Mucosa of descending colon (tissue), 3 donors: Measurements from ENCODE around the gene SFMBT2. TPM values are rescaled to one million over a fixed set of nuclear protein-coding genes. Genes with fewer than 3 reads are reported as not detected.
"Not testable (repeated sequence)": the region's sequence is repeated elsewhere in the genome, so short reads cannot be mapped to it uniquely, and the experiment has no call there.

ENCODE experiments used
- ATAC-seq: fragments of 200-7000 bp; cut with Tn5 transposase; one replicate; pipeline ENCODE4 v1.9.1; 2020; ENCODE audit warnings: mild to moderate bottlenecking, moderate library complexity
- DNase-seq, 3 donors: peaks; one replicate each; pipeline ENCODE4 v3.0.0-alpha.2; 2020
- H3K36me3 ChIP-seq: fragments of 200-600 bp; one replicate; pipeline ENCODE4 v1.8.0; 2021; ENCODE audit warnings: low read depth, mild to moderate bottlenecking
- H3K4me1 ChIP-seq: fragments of 200-600 bp; one replicate; pipeline ENCODE4 v1.8.0; 2021; ENCODE audit warnings: low read depth, mild to moderate bottlenecking
- H3K4me3 ChIP-seq: fragments of 200-600 bp; one replicate; pipeline ENCODE4 v1.8.0; 2021; ENCODE audit warnings: mild to moderate bottlenecking
- H3K9me3 ChIP-seq: fragments of 200-600 bp; one replicate; pipeline ENCODE4 v1.8.0; 2021; ENCODE audit warnings: mild to moderate bottlenecking
- intact Hi-C, 2 donors: fragments of 100-400 bp; cut with DNase I in 1 of 2; cut with micrococcal nuclease in 1 of 2; formaldehyde crosslinking; loops; one replicate each; pipeline versions ENCODE4 v1.11.0 to v1.11.1; 2022; cut with DNase I, micrococcal nuclease
- total RNA-seq, 3 donors: library from RNA; stranded (reverse); fragmentation: NEBNext Ultra II Directional in 2 of 3; extraction: Animal tissue kit (Norgen Biotek cat#: 25700) in 2 of 3; gene quantifications; one replicate each; pipeline versions ENCODE4 v1.2.1 to v1.2.4, GENCODE V29; 2021 to 2023
- TF ChIP-seq, protein P1 (sequence below): fragments of 200-600 bp; IDR thresholded peaks from one replicate; pipeline ENCODE4 v1.8.0; 2022; ENCODE audit warnings: antibody characterized with exemption, mild to moderate bottlenecking
- donor health status: DM: no; HTN: no; CAD: no; lungs with moderate emphysema.
- donor health status: DM: no; HTN: no; CAD: no.
- donor health status: DM: no; HTN: yes; CAD: no.

The SFMBT2 gene
- total RNA-seq, 3 donors from 2014 or later: 3.9 to 8.8 (median 5.7) TPM

DNA sequence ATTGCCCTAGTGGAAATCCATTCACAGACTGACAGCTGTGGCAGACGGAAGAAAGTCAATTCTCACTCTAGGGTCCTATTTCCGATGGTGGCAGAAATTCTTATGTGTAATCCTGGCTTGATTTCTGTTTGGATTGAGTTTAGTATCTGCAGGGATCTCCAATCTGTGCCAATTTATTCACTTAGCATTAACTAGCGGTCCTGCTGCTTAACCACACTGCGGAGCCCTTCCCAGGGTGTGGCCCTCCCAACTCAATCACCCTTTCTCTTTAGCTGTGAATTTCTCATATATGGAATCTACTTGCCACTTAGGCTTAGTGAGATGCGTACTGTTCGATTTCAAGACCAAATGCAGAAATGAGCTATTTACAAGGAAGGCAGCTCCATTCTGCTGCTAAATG is 215.7 kb downstream of the SFMBT2 start:
- no peak overlapping the region for H3K4me3 ChIP-seq
- no peaks in the 10 kb centered on the region for H3K9me3 ChIP-seq
- ATAC-seq: no peak
- no peaks in the 10 kb centered on the region for H3K36me3 ChIP-seq
- no peak for DNase-seq
- TF ChIP-seq, protein P1, sequence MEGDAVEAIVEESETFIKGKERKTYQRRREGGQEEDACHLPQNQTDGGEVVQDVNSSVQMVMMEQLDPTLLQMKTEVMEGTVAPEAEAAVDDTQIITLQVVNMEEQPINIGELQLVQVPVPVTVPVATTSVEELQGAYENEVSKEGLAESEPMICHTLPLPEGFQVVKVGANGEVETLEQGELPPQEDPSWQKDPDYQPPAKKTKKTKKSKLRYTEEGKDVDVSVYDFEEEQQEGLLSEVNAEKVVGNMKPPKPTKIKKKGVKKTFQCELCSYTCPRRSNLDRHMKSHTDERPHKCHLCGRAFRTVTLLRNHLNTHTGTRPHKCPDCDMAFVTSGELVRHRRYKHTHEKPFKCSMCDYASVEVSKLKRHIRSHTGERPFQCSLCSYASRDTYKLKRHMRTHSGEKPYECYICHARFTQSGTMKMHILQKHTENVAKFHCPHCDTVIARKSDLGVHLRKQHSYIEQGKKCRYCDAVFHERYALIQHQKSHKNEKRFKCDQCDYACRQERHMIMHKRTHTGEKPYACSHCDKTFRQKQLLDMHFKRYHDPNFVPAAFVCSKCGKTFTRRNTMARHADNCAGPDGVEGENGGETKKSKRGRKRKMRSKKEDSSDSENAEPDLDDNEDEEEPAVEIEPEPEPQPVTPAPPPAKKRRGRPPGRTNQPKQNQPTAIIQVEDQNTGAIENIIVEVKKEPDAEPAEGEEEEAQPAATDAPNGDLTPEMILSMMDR: no peak
- no peaks in the 10 kb centered on the region for H3K4me1 ChIP-seq
- intact Hi-C loops: no loop called here

DNA sequence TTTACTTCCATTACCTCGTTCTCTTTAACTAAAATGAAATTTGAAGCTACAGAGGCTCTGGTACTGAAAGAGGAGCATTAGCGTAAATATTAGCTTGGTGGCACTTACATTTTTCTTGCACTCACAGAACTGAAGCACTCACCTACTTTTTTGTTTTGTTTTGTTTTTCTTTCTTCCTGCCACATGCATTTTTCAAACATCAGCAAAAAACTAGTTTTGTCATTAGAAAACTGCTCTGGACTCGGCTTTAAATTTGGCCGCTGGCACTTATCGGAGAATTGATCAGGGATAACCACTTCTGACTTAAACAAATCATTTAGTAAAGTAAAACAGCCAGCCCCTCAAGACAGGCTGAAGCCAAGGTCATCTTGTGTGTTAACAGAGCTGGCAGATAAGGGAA is 216.3 kb downstream of the SFMBT2 start:
- intact Hi-C loops: no loop called here
- Histone ChIP-seq H3K4me3 (no peak overlapping the region), H3K9me3 (no peaks in the 10 kb centered on the region), H3K4me1 (no peaks in the 10 kb centered on the region), H3K36me3 (no peaks in the 10 kb centered on the region)
- ATAC-seq: no peak
- TF ChIP-seq, protein P1: no peak
- no peak for DNase-seq

DNA sequence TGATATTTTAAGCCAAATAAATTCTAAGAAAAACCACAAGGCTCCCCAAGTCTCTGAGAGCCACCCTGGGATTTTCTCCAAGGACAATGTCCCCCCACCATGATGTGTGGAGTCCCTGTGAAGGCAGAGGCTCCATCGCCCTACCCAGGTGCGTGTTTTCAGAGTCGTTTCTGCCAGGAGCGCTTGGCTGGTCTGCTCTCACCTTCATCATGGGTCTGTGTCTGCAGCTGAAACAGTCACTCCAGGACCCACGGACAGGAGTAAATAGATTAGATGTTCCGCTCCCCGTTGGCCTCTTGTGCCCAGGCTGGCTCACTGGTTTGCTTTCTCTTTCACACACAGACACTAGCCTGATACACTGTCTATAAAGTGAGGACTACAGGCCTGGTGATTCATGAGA is 217.5 kb downstream of the SFMBT2 start:
- Histone ChIP-seq H3K4me1 (no peaks in the 10 kb centered on the region), H3K9me3 (no peaks in the 10 kb centered on the region), H3K36me3 (no peaks in the 10 kb centered on the region), H3K4me3 (no peak overlapping the region)
- ATAC-seq (peak; percentile 18), DNase-seq (no peak)
- TF ChIP-seq, protein P1: no peak
- intact Hi-C loops: no loop called here

DNA sequence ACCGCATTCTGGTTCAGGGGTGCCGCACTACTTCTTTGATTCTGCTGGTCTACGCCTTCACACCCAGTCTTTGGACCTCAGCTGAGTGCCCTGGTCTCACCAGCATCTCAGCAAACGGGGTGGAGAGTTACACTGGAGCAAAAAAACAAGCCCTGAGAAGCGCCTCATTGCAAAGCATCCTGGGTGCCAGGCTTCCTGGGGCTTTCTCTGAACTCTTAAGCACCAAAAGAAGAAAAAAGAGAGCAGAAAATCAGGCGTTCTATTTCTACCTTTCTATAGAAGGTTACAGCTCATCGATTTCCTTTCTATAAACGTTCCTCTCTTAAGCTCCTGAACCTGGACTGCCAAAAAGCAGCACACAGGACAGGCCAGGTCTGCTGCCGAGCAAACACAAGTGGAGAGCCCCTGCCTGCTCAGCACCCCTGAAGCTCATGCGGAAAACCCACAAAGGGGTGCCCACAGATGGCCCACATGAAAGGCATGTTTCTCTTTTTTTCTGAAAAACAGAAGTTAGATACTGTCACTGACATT is 217.9 kb downstream of the SFMBT2 start:
- no peak for DNase-seq
- intact Hi-C loops: no loop called here
- no peak overlapping the region for H3K4me3 ChIP-seq
- TF ChIP-seq, protein P1: no peak
- no peaks in the 10 kb centered on the region for H3K9me3 ChIP-seq
- ATAC-seq: peak; percentile 24
- no peaks in the 10 kb centered on the region for H3K36me3 ChIP-seq
- H3K4me1 ChIP-seq: no peaks in the 10 kb centered on the region

GRCh38 chr10:7192061-7192460 is 218.8 kb downstream of the SFMBT2 start:
- no peak overlapping the region for H3K4me3 ChIP-seq
- no peaks in the 10 kb centered on the region for H3K4me1 ChIP-seq
- TF ChIP-seq, protein P1: no peak
- DNase-seq (no peak), ATAC-seq (no peak)
- no peaks in the 10 kb centered on the region for H3K36me3 ChIP-seq
- no peaks in the 10 kb centered on the region for H3K9me3 ChIP-seq
- intact Hi-C loops: no loop called here

DNA sequence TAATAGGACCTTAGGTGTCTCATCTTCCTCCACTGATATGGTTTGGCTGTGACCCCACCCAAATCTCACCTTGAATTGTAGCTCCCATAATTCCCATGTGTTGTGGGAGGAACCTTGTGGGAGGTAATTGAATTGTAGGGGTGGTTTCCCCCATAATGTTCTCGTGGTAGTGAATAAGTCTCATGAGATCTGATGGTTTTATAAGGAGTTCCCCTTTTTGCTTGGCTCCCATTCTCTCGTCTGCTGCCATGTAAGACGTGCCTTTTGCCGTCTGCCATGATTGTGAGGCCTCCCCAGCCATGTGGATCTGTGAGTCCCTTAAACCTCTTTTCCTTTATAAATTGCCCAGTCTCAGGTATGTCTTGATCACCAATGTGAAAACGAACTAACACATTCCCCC is 220.1 kb downstream of the SFMBT2 start:
- H3K9me3 ChIP-seq, ATAC-seq, intact Hi-C loops, H3K36me3 ChIP-seq, DNase-seq, H3K4me3 ChIP-seq, H3K4me1 ChIP-seq: not testable (repeated sequence)
